ENCODE data around the gene S100PBP. TPM values are rescaled to one million over a fixed set of nuclear protein-coding genes. Genes with fewer than 3 reads are reported as not detected.

The S100PBP gene
- total RNA-seq, 3 donors from 2014 or later (not counting 1 experiment from before 2014, with no cell fraction given): 84.5 to 114 (median 85.5) TPM

DNA sequence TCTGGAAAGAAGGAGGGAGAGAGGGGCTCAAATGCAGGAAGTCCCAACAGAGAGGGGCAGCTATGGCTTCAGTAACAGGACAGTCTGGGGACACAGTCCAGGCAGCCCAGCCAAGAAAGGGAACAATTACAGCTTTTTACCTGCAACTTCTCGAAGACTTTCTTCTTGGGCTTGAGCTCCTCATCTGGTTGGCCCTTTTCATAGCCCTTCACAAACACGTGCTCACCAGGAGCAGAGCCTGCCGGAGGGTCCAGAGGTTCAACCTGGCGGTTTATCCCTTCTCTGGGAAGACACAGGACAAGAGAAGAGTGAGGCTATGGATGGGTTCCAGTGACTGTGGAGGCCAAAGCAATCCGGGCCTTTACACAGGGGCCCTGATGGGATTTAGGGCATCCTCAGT is 38.2 kb upstream of the S100PBP start:
- Histone ChIP-seq H3K9me3 (ENCODE audit: control insufficient read depth, insufficient read depth, low read length) (no peaks in the 10 kb centered on the region), H3K27me3 (ENCODE audit: control insufficient read depth, insufficient read depth, low read length) (no peaks in the 10 kb centered on the region), H3K4me3 (ENCODE audit: low read length) (no peak overlapping the region), H3K27ac (ENCODE audit: low read length) (no peak overlapping the region), H3K36me3 (ENCODE audit: control insufficient read depth, insufficient read depth, low read length) (peaks cover 82% of the 10 kb centered on the region), H3K4me1 (ENCODE audit: control insufficient read depth, insufficient read depth, low read length) (peaks cover 4% of the 10 kb centered on the region)
- TF ChIP-seq, protein P1, sequence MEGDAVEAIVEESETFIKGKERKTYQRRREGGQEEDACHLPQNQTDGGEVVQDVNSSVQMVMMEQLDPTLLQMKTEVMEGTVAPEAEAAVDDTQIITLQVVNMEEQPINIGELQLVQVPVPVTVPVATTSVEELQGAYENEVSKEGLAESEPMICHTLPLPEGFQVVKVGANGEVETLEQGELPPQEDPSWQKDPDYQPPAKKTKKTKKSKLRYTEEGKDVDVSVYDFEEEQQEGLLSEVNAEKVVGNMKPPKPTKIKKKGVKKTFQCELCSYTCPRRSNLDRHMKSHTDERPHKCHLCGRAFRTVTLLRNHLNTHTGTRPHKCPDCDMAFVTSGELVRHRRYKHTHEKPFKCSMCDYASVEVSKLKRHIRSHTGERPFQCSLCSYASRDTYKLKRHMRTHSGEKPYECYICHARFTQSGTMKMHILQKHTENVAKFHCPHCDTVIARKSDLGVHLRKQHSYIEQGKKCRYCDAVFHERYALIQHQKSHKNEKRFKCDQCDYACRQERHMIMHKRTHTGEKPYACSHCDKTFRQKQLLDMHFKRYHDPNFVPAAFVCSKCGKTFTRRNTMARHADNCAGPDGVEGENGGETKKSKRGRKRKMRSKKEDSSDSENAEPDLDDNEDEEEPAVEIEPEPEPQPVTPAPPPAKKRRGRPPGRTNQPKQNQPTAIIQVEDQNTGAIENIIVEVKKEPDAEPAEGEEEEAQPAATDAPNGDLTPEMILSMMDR (IDR thresholded peaks at IDR 0.05): no peak
- ATAC-seq (no peak), DNase-seq (no peak)
- 95% methylated on average over 5 of the region's 5 CpGs for WGBS (ENCODE audit: insufficient coverage)
- intact Hi-C loops (cut with micrococcal nuclease): no loop called here
- peaks cover 15% of the 10 kb centered on the region for H3K36me3 Mint-ChIP-seq
- H3K4me3 Mint-ChIP-seq: no peak overlapping the region
- H3K27ac Mint-ChIP-seq: no peak overlapping the region
- H3K4me1 Mint-ChIP-seq: peaks cover 3% of the 10 kb centered on the region in 2 donors
- H3K27me3 Mint-ChIP-seq (ENCODE audit: low read depth in 2 of 2): no peaks in the 10 kb centered on the region
- no peaks in the 10 kb centered on the region for H3K9me3 Mint-ChIP-seq

DNA sequence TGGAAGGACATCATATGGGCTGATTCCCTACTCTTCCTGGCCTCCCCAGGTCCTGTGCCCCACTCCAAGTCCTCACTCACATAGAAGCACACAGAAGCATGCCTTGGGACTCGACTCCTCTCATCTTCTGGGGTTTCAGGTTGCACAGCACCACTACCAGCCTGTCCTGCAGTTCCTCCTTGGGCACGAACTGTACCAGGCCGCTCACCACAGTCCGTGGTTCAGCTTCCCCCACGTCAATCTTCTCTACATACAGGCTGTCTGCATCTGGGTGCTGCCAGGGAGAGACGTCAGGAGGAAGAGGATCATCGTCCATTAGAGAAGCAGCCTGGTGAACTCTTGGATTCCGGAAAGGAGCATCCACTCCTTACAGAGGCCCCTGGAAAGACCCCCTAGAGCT is 37.4 kb upstream of the S100PBP start:
- Histone ChIP-seq H3K4me1 (ENCODE audit: control insufficient read depth, insufficient read depth, low read length) (peaks cover 4% of the 10 kb centered on the region), H3K27me3 (ENCODE audit: control insufficient read depth, insufficient read depth, low read length) (no peaks in the 10 kb centered on the region), H3K36me3 (ENCODE audit: control insufficient read depth, insufficient read depth, low read length) (peaks cover 82% of the 10 kb centered on the region), H3K27ac (ENCODE audit: low read length) (no peak overlapping the region), H3K9me3 (ENCODE audit: control insufficient read depth, insufficient read depth, low read length) (no peaks in the 10 kb centered on the region), H3K4me3 (ENCODE audit: low read length) (no peak overlapping the region)
- DNase-seq (no peak), ATAC-seq (peak in 1 of 3 donors; percentile 68)
- intact Hi-C loops (cut with micrococcal nuclease): no loop called here
- Mint-ChIP-seq H3K9me3 (no peaks in the 10 kb centered on the region), H3K27ac (peak overlapping the region in 1 of 2 donors; percentile 16), H3K36me3 (peaks cover 15% of the 10 kb centered on the region), H3K27me3 (ENCODE audit: low read depth in 2 of 2) (no peaks in the 10 kb centered on the region), H3K4me1 (peaks cover 0 to 3% of the 10 kb centered on the region in 2 donors), H3K4me3 (no peak overlapping the region)
- TF ChIP-seq, protein P1 (IDR thresholded peaks at IDR 0.05): no peak
- 80% methylated on average over 8 of the region's 8 CpGs for WGBS (ENCODE audit: insufficient coverage)

GRCh38 chr1:32780628-32781234 is 36.7 kb upstream of the S100PBP start:
- WGBS (ENCODE audit: insufficient coverage): over 99% methylated on average over 8 of the region's 8 CpGs
- Mint-ChIP-seq H3K4me1 (peaks cover 0 to 3% of the 10 kb centered on the region in 2 donors), H3K36me3 (peaks cover 15% of the 10 kb centered on the region), H3K27ac (peak overlapping the region in 1 of 2 donors; percentile 16), H3K9me3 (no peaks in the 10 kb centered on the region), H3K4me3 (no peak overlapping the region), H3K27me3 (ENCODE audit: low read depth in 2 of 2) (no peaks in the 10 kb centered on the region)
- intact Hi-C loops (cut with micrococcal nuclease): no loop called here
- Histone ChIP-seq H3K4me3 (ENCODE audit: low read length) (no peak overlapping the region), H3K4me1 (ENCODE audit: control insufficient read depth, insufficient read depth, low read length) (no peaks in the 10 kb centered on the region), H3K27me3 (ENCODE audit: control insufficient read depth, insufficient read depth, low read length) (no peaks in the 10 kb centered on the region), H3K9me3 (ENCODE audit: control insufficient read depth, insufficient read depth, low read length) (no peaks in the 10 kb centered on the region), H3K36me3 (ENCODE audit: control insufficient read depth, insufficient read depth, low read length) (peaks cover 76% of the 10 kb centered on the region), H3K27ac (ENCODE audit: low read length) (no peak overlapping the region)
- ATAC-seq (peak in 1 of 3 donors; percentile 69), DNase-seq (no peak)
- TF ChIP-seq, protein P1 (IDR thresholded peaks at IDR 0.05): no peak

GRCh38 chr1:32782086-32782485 is 35.4 kb upstream of the S100PBP start:
- Histone ChIP-seq H3K36me3 (ENCODE audit: control insufficient read depth, insufficient read depth, low read length) (peaks cover 82% of the 10 kb centered on the region), H3K27ac (ENCODE audit: low read length) (no peak overlapping the region), H3K4me1 (ENCODE audit: control insufficient read depth, insufficient read depth, low read length) (no peaks in the 10 kb centered on the region), H3K27me3 (ENCODE audit: control insufficient read depth, insufficient read depth, low read length) (no peaks in the 10 kb centered on the region), H3K9me3 (ENCODE audit: control insufficient read depth, insufficient read depth, low read length) (no peaks in the 10 kb centered on the region), H3K4me3 (ENCODE audit: low read length) (no peak overlapping the region)
- WGBS (ENCODE audit: insufficient coverage): 91% methylated on average over 5 of the region's 5 CpGs
- intact Hi-C loops (cut with micrococcal nuclease): no loop called here
- TF ChIP-seq, protein P1 (IDR thresholded peaks at IDR 0.05): no peak
- DNase-seq (no peak), ATAC-seq (no peak)
- H3K4me3 Mint-ChIP-seq: no peak overlapping the region
- peak overlapping the region in 1 of 2 donors; percentile 38 for H3K27ac Mint-ChIP-seq
- H3K27me3 Mint-ChIP-seq (ENCODE audit: low read depth in 2 of 2): no peaks in the 10 kb centered on the region
- H3K9me3 Mint-ChIP-seq: no peaks in the 10 kb centered on the region
- peaks cover 15% of the 10 kb centered on the region for H3K36me3 Mint-ChIP-seq
- peaks cover 0 to 3% of the 10 kb centered on the region in 2 donors for H3K4me1 Mint-ChIP-seq
